DMS 273 (cell line): ENCODE results near the gene RSBN1L.
A peak's percentile ranks its signal among the peaks of the same experiment; 100 is the strongest.

Experiments
- DNase-seq: peaks from one replicate; lab custom pipeline; 2025; ENCODE audit not compliant: unreplicated experiment; lab: John Stamatoyannopoulos, UW

The RSBN1L gene

DNA sequence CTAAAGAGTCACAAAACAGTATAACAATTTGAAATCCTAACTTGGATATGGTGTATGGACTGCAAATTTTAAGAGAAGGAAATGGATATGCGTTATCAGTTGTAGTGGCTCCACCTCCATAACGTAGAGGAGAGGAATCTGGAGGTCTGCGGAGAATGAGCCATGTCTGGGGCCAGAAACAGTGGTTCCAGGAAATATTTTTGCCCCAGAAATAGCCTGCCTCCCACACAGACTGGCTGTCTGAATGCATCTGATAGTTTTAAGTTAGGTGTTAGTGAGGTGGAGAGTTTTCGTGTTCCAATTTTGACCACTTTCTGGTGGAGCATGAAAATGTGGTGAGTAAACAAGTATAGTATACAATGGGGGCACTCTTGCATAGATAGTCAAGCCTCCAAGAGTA is 103.9 kb downstream of the RSBN1L start:
- no peak for DNase-seq

DNA sequence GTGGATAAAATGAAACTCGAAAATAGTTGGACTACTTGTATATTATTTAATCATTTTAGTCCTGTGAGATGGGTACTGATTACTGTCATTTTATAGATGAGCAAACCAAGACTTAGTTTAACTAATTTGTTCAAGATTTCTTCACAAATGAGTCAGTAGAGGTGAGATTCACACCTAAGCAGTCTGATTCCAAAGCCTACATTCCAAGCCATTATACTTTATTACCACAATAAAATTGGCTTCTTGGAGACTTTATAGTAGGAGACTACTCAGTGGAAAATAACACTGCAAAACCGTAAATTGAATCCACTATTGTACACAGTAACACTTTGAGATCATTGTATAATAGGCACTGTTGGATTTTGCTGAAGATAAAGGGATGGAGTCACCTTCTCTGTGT is 104.5 kb downstream of the RSBN1L start:
- no peak for DNase-seq

DNA sequence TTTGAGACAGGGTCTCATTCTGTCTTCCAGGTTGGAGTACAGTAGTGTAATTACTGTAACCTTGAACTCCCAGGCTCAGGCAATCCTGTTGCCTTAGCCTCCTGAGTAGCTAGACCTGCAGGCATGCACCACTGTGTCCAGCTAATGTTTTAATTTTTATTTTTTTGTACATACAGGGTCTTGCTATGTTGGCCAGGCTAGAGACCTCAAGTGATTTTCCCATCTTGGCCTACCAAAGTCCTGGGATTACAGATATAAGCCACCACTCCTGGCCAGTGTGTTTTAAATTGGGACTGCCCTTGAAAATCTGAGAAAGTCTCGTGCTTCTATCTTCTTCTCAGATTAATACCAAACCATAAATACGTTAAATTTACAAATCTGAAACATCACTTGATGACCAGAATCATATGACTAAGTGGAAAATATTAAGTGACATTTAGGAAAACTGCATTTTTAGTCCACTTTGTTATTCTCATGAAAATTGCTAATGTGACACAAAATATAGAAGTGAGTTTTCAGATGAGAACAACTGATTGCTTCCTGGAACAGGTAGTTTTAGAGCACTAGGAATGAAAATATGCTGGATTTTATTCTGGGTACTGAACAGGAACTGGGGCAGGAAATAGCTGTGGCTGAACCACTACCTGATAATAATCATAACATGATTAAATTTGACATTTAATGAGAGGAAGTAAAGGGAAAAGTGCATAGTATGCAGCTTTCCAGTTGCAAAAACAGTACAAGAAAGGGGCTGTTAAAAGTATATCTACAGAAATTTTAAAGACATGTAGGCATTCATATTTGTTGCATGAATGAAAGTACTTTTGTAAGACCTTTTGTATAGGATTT is 106.5 kb downstream of the RSBN1L start:
- DNase-seq: no peak

DNA sequence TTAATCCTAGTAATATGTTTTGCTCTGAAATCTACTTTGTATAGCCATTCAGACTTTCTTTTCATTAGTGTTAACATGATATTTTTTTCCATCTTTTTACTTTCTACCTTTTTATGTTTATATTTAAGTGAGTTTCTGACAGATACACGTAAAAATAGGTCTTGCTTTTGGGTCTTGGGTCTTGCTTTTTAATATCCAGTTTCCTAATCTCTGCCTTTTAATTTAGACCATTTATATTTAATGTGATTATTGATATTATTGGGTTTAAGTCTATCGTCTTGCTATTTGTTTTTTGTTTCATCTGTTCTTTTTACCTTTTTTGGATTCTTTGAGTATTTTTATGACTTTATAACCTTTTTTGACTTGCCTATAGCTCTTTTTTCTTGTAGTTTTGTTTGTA is 110.2 kb downstream of the RSBN1L start:
- no peak for DNase-seq

DNA sequence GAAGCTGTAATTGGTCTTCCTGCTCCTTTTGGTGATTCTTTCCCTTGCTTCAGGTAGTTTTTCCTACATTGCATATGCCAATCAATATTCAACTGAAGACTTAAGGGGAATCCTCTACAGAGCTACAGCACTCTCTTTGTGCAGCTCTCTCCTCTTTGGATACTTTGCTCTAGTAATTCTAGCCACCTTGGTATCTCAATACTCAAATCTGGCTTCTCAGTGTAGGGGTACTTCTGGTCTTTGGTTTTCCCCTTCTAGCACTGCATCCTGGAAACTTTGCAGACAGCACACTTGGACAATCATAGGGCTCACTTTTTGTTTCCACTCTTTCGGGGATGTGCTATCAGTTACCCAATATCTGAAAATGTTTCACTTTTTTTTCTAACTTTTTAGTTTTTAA is 112.3 kb downstream of the RSBN1L start:
- DNase-seq: no peak

DNA sequence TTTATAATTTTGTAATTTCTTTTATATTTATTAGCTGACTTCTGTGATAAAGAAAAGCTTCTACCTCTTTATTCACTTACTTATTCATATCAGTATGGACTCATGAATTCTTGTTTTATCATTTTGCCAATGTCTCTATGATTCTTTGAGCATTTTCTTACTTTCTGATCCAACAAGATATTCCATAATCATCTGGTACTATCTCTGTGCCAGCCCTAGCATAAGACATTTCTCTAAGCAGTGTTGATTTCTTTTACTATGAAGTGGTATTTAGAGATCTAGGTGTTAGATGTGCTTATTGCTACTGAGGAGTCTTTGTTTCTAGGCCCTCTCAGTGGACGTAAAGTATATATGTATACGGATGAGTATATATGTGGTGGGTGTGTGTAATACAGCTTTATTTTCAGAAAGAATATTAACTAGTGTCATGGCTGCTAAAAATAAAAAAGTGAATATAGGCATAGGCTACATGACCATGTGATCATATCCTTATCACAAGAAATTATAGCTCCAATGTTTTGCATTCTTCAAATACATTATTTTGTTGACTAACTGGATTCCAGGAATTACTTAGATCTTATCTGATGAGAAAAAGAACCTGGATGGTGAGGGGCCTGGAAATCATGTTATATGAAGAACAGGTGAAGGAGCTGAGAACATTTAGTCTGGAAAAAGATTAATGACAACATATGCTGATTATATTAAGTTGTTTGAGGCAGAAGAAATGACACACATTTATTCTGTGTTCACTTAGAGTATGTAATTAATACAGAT is 115.4 kb downstream of the RSBN1L start:
- DNase-seq: no peak

DNA sequence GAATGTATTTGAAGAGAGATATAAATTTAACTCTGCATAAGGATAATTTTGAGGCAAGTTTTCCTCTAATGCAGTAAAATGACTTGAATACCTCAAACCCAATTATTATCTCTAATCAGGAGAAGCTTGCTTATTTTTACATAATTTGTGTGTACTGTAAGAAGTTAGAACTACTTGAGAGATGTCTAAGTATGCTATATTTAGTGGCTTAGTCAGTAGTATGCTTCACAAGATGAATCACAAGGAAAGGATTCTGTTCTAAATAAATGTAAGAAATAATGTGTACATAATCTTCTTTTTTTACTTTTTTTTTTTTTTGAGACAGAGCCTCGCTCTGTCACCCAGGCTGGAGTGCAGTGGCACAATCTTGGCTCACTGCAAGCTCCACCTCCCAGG is 116.0 kb downstream of the RSBN1L start:
- DNase-seq: no peak

DNA sequence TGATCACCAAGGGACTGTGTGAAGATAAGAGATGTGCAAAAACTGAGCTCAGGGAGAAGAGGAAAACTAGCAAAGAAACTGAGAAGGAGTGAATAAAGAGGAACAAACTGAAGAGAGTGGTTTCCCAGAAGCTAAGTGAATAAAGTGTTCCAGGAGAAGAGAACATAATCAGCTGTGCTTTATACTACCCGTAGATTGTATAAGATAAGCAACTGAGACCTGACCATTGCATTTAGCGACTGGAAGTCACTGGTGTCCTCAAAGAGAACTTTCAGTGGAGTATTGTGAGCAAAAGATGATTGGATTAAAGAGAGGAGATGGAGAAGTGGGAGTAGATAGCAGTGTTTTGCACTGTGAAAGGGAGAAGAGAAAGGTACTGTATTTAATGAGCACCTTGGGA is 116.9 kb downstream of the RSBN1L start:
- DNase-seq: no peak

DNA sequence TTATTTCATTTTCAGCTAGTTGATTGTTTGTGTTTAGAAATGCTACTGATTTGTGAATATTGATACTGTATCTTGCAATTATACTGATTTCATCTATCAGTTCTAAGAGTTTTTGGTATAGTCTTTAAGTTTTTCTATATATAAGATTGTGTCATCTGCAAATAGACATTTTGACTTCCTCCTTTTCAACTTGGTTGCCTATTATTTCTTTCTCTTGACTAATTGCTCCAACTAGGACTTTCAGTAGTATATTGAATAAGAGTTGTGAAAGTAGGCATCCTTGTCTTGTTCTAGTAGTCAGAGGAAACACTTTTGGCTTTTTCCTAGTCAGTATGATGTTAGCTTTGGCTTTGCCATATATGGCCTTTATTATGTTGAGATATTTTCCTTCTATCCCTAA is 122.8 kb downstream of the RSBN1L start:
- DNase-seq: no peak

DNA sequence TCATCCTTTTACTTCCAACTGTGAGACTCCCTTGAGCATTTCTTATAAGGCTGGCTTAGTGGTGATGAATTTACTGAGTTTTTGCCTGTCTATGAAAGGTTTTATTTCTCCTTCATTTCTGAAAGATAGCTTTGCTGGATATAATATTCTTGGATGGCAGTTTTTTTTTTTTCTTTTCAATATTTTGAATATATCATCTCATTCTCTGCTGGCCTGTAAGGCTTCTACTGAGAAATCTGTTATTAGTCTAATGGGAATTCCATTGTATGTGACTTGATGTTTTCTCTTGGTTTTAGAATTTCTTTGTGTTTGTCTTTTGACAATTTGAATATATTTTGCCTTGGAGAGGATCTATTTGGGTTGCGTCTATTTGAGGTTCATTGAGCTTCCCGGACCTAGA is 124.7 kb downstream of the RSBN1L start:
- DNase-seq: no peak

DNA sequence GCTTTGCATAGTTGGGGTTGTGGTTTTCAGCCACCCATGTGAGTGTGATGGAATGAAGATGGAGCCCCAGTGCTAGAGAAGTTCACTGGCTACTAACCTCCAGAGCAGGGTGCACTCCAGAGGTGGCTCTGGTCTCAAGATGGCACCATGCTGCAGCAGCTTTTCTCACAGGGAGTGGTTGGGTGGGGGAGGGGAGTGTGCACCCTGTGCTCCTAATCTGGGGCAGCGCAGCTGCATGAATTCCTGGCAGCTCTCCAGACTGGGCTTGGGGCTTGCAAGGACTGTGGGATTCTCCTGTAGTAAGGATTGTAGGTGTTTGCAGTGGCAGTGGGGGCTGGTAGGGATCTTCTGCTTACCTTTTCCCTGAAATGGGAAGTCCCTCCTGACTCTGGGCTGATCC is 126.0 kb downstream of the RSBN1L start:
- peak; percentile 26 for DNase-seq

DNA sequence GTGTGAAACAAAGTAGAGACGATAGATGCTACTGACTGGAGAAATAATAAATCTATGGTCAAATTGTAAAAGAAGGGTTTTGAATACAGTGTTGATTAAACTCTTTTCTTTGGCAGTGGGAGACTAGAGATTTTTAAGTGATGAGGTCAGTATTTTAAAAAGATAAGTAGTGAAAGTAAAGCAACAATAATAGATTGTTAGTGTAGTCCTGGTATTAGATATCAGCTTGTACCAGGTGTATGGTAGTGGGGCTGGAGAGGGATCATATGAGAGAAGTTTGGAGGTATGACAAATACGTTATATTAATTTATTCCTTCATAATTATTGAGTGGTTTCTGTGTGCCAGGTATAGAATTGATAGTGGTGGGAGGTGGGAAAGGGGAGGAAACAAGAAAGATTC is 127.5 kb downstream of the RSBN1L start:
- no peak for DNase-seq

DNA sequence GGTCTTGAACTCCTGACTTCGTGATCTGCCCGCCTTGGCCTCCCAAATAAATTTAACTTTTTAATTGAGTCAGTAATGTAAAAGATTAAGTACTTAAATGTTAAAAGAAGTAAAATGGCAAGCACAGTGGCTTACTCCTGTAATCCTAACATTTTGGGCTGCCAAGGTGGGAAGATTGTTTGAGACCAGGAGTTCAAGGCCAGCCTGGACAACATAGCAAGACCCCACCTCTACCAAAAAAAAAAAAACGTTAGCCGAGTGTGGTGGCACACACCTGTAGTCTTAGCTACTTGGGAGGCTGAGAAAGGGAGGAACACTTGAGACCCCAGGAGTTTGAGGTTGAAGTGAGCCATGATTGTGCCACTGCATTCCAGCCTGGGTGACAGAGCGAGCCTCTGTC is 128.4 kb downstream of the RSBN1L start:
- DNase-seq: no peak

DNA sequence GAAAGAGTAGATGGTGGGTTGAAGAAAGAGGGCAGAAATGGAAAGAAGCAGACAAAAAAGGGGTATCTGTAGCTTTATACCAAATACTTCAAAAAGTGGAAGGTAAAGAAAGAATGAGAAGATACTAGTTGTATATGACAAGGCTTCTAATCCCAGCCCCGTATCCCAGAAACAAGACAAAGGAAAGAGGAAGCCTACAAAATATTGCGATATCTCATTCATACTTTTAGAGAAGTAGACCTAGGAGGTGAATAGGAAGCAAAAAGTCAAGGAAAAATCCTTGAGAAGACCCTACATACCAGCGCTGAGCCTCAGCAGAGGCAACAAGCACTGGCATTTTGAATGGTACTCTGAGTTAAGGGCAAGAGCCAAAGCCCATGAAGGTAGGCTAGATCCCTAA is 128.9 kb downstream of the RSBN1L start:
- DNase-seq: no peak

DNA sequence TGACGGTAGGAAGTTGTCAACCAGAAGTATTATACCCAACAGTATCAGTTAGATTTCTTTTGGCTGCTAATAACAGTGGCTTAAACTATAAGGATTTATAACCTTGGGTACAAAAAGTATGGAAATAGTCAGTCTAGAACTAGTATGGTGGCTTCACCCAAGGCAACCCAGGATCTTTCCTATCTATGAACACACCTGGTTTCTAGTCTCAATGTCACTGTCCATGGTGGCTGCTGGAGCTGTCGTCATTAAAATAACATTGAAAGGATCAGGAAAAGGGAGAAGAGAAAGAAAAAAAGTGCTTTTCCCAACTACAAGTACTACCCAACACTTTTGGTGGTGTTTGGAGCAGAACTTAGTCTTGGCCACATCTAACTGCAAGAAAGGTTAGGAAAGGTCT is 130.0 kb downstream of the RSBN1L start:
- DNase-seq: no peak

DNA sequence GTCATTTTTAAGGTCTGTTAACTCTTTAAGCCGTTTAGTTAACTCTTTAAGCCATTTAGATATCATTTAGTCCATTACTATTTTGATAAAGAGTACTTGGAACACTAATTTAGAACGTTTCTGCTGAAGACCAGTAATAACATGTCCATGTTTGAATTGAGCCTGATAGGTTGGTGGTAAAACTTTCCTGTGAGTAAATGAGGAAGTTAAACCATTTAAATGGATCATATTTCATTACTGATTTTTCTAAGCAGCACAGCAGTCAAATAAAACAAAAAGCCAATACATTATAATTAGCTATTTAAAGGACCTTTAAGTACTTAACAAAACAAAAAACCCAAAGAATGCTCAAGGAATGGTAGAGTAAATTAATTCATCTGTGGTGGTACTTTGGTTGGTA is 131.7 kb downstream of the RSBN1L start:
- DNase-seq: no peak

DNA sequence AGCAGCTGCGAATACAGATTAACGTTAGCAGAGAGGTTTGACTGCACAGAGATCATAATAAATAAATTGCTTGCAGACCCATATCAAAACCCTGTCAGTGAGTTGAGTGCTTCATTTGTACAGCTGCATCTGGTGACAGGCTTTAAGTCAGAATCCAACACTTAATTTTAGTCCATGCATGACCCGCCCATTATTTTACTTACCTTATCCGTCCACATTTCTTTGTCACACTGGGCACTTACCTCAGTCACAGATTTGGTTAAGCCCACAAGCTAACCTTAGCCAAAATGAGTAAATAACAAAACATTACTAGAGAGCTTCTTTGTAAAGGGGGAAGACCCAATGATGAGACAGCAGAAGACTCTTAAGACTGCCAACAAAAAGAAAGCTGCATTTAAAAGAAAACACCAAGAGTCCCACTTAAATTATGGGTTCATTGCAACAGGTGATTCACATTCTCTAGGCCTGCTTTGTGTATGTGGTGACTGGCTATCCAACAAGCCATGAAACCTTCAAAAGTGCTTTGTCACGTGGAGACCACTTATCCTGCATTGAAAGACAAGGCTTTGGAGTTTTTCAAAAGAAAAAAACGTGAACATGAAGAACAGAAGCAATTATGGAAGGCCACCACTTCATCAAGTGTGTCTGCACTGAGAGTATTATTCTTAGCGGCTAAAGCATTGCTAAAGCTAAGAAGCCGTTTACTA is 134.5 kb downstream of the RSBN1L start:
- no peak for DNase-seq

DNA sequence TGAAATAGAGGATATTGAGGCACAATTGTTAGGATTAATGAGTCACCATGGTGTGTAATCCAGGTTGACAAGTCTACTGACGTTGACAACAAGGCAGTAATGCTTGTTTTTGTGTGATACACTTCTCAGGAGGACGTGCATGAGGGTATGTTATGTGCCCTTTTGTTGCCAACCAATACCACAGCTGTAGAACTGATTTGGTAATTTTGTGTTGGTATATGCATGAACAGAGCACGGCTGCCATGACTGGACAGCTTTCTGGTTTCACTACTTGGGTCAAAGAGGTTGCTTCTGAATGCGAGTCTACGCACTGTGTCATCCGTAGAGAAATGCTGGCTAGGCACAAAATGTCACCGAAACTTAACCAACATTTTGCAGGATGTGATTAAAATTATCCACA is 135.2 kb downstream of the RSBN1L start:
- DNase-seq: no peak

DNA sequence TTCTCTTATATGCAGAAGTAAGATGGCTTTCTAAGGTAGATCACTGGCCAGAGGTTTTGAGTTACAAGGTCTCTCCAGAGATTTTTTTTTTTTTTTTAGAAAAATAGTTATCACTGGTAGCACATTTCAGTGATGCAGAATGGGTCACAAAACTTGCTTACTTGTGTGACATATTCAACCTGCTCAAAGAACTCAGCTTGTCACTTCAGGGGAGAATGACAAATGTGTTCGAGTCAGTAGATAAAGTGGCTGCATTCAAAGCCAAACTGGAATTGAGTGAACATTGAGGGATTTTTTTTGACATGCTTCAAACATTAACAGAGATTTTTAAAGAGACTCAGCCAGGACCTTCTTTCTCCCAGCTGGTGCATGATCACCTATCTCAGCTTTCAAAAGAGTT is 135.7 kb downstream of the RSBN1L start:
- no peak for DNase-seq
